GM12872 (cell line): ENCODE results near the gene ZFPM1.

ENCODE experiments used
- TF ChIP-seq, protein P1 (sequence below): IDR thresholded peaks from 3 replicates; pipeline ENCODE4 v1.5.1; 2011; ENCODE audit warnings: low read depth, mild to moderate bottlenecking, low read length, moderate library complexity; ENCODE audit not compliant: insufficient read depth

The ZFPM1 gene

DNA sequence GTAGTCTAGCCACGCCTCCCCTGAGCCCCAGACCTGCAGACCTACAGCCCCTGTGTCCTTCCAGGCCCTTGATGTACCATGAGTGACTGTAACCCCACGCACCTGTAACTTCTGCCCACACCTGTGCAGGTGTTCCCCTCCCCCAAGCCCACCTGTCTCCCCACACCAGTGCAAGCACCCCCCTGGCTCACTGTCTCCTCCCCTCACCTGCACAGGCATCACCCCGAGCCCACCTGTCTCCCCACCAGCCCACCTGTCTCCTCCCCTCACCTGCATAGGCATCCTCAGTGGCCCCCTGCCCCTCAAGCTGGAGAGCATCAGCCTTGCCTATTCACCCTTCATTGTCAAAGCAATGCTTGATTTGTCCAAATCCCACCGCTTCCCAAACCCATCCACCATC lies 84.8 kb downstream of the ZFPM1 start:
- TF ChIP-seq, protein P1, sequence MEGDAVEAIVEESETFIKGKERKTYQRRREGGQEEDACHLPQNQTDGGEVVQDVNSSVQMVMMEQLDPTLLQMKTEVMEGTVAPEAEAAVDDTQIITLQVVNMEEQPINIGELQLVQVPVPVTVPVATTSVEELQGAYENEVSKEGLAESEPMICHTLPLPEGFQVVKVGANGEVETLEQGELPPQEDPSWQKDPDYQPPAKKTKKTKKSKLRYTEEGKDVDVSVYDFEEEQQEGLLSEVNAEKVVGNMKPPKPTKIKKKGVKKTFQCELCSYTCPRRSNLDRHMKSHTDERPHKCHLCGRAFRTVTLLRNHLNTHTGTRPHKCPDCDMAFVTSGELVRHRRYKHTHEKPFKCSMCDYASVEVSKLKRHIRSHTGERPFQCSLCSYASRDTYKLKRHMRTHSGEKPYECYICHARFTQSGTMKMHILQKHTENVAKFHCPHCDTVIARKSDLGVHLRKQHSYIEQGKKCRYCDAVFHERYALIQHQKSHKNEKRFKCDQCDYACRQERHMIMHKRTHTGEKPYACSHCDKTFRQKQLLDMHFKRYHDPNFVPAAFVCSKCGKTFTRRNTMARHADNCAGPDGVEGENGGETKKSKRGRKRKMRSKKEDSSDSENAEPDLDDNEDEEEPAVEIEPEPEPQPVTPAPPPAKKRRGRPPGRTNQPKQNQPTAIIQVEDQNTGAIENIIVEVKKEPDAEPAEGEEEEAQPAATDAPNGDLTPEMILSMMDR: no peak

DNA sequence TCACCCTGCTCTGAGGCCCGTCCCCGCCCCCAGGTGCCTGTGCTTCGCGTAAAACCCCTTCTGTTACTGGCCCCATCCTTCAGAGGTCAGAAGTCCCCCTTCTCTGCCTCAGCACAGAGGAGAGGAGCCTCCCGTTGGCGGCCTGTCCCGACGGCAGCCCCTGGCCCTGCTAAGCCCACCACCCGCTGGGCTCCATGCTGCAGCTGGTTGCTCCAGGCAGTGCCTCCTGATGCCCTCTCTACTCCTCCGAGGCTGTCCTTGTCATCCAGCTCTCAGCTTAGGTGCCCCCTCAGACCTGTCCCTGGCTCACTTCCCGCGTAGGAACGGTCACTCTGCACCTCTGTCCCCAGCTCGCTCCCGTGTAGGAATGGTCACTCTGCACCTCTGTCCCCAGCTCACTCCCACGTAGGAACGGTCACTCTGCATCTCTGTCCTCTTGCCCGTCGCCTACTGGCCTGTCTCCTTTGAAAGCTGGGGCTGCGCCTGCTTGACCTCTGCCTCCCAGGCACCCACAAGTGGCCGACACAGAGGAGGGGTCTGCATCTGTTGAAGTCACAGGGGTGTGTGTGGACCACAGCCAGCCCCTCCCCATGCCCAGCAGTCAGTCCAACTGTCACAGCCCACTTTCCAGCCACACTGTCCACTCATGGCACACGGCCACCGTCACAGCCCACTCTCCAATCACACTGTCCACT lies 85.4 kb downstream of the ZFPM1 start:
- TF ChIP-seq, protein P1: no peak

DNA sequence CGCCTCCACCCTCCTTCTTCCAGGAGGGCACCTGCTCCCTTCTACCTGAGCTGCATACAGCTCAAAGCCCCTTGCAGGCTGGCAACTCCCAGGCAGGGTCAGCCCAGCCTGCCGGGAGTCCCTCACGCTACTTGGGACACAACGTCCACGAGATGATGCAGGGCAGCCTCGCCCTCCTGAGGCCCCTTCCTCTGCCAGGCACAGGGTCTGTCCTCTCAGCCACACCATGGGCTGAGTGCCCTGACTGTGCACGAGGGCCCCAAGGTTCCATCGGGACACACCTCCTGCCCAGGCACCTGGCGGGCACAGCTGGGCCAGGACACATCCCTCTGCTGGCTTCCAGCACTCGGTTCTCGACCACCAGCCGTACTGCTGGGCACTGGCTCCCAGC lies 86.2 kb downstream of the ZFPM1 start:
- TF ChIP-seq, protein P1: no peak

DNA sequence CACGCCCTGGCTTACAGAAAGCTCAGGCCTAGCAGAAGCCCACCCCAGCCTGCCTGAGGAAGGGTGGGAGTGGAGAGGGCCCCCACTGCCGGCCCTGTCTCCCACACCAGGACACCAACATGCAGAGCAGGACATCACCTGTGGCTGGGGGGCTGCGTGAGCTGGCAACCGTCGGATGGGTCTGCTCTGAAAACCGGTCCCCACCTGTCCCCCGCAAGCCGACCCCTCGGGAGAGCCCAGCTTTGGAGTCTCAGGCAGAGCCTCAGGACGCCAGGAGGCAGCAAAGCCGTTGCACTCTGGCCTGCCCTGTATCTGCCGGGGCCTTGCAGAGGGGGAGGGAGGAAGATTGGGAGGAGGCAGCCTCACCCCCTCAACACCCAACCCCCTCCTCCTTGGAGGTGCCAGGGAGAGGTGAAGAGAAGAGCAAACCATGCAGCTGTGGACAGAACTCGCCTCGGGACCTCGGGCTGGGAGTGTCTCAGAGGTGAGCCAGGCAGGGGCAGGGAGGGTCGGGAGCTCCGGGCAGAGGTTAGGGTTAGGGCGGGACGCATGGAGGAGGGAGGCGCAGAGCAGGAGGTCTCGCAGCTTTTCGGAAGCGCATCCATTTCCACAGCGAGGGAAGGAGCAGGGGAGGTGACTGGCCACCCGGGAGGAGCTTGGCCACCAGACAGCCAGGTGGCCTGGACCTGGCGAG lies 86.7 kb downstream of the ZFPM1 start:
- TF ChIP-seq, protein P1: 0 out of 3 replicates have a peak, but pooled peaks have one; percentile 11

DNA sequence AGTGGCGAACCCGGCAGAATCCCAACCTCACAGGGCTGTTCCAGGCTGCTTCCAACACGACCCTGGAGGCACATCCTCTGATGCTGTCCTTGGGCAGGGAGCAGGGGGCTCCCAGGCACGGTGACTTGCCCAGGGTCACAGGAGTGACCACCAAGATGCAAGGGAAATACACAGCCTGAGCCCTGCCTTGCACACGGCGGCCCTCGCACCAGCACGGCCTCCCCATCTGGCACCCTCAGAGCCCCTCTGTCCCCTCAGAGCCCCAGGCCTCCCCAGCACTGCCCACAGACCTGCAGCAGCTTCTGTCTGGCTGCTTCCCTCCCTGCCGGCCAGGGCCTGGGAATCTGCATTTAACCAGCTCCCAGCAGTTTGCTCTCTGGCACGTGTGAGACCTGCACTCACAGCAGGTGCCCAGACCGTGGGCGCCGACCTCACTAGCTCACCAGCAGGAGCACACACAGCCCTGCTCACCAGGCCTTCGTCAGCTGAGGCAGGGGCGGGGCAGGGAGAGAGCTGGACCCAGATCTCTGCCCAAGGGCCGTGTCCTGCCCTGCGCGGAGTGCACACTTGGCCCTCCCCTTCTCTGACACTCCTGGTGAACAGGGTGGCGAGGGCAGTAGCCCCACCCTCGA lies 87.4 kb downstream of the ZFPM1 start:
- TF ChIP-seq, protein P1: no peak

DNA sequence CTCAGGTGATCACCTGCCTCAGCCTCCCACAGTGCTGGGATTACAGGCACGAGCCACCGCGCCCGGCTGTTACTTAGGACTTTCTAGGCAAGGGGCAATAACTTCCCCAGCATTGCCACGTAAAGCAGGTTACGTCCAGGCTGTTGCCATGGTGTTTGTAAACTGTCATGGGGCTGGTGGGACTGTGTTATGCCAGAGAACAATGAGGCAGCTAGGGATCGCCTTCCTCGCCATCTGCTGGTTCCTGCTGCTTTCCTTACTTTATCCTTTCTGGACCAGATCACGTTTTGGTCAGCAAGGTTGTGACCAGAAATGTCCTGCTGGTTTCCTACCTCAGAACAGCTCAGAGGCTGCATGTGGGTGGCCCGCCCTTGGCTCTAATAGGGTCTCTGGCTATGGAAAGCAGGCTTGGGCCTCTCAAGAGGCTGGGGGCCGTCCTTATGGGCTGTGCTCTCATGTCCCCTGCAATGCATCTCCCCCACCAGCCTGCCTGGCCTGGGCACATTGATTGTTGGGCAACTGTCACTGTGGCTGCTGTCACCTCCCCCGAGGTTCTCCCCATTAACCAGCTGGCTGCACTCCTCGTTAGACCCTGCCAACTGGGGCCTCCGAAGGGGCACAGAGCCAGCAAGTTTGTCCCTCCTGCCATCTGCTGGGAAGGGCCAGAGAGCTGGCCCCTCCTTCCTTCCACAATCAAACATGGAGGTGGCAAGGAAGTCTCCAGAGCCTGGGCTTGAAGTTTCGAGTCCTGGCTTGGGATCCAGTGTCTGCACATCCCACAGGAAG lies 88.9 kb downstream of the ZFPM1 start:
- TF ChIP-seq, protein P1: no peak
